ENCODE data around the gene SIN3A. TPM values are rescaled to one million over a fixed set of nuclear protein-coding genes. Genes with fewer than 3 reads are reported as not detected.
A peak's percentile ranks its signal among the peaks of the same experiment; 100 is the strongest.

Gene SIN3A
- total and polyA plus RNA-seq, 2 of the 8 experiments (the other 6 are each of a cell fraction or from before 2014, with no cell fraction given): 69.5 to 109 TPM

- Histone ChIP-seq H4K8ac (ENCODE audit: extremely low read depth, insufficient read depth, low read length) (no peak overlapping the region; the same call in 1 of the 2 replicates), H3K4me1 (replicated peaks in 1 of 4; ENCODE audit: control insufficient read depth in 3 of 4, insufficient read depth in 4 of 4, low read length in 3 of 4) (peaks cover 0 to 9% (median 5%) of the 10 kb centered on the region in 4 experiments; a peak in 4 of 7 replicates), H2AK5ac (ENCODE audit: low read depth, low read length) (no peak overlapping the region), H4K20me1 (replicated peaks in 1 of 2; ENCODE audit: control insufficient read depth in 1 of 2, insufficient read depth in 2 of 2, low read length in 2 of 2) (peaks cover 0 to 7% of the 10 kb centered on the region in 2 experiments), H3K56ac (replicated peaks; ENCODE audit: insufficient read length, low read depth, low read length) (peak overlapping the region; percentile 30), H3K9ac (replicated peaks in 1 of 4; ENCODE audit: extremely low read depth in 1 of 4, low read depth in 3 of 4, low read length in 3 of 4) (peak overlapping the region in 2 of 4 experiments; percentile 3 to 8; a peak in 2 of 7 replicates), H2BK120ac (replicated peaks; ENCODE audit: low read depth, low read length) (no peak overlapping the region), H3K4ac (replicated peaks; ENCODE audit: insufficient read length, low read depth, low read length) (no peak overlapping the region), H3K4me3 (ENCODE audit: extremely low read depth in 1 of 4, insufficient read depth in 2 of 4, low read depth in 3 of 4, low read length in 4 of 4) (peak overlapping the region; percentile 63 to 87 (median 76)), H4K5ac (ENCODE audit: insufficient read length, low read depth, low read length) (no peak overlapping the region), H4K91ac (replicated peaks; ENCODE audit: insufficient read length, low read length) (peak overlapping the region; percentile 74), H3K36me3 (ENCODE audit: control insufficient read depth in 2 of 4, insufficient read depth in 4 of 4, low read length in 3 of 4) (no peaks in the 10 kb centered on the region), H3K79me1 (ENCODE audit: low read depth, low read length) (no peaks in the 10 kb centered on the region; the same call in 1 of the 2 replicates), H3K23me2 (ENCODE audit: low read depth, low read length) (peaks cover 17% of the 10 kb centered on the region), H2BK20ac (ENCODE audit: low read length) (no peak overlapping the region), H3K27me3 (replicated peaks in 1 of 4; ENCODE audit: control insufficient read depth in 3 of 4, extremely low read depth in 1 of 4, insufficient read depth in 3 of 4, low read length in 3 of 4) (peaks cover 0 to 31% (median 16%) of the 10 kb centered on the region in 4 experiments; a peak in 5 of 7 replicates), H3K79me2 (ENCODE audit: control insufficient read depth in 1 of 2, insufficient read depth in 2 of 2, low read length in 2 of 2) (no peaks in the 10 kb centered on the region), H2BK12ac (ENCODE audit: low read depth, low read length) (no peak overlapping the region), H3K4me2 (ENCODE audit: insufficient read depth in 1 of 2, low read depth in 2 of 2, low read length in 2 of 2) (peak overlapping the region; percentile 84 to 85), H3K27ac (ENCODE audit: low read depth, low read length) (no peak overlapping the region), H2BK15ac (ENCODE audit: low read length) (no peak overlapping the region; the same call in 1 of the 2 replicates), H3K14ac (ENCODE audit: insufficient read length) (no peak overlapping the region), H2BK5ac (ENCODE audit: low read depth, low read length) (no peak overlapping the region), H3K18ac (ENCODE audit: extremely low read depth, low read length) (peak overlapping the region; percentile 60), H3K23ac (ENCODE audit: insufficient read length) (no peak overlapping the region), H2AFZ (ENCODE audit: low read length) (0 out of 2 replicates have a peak overlapping the region, but pooled peaks have one; percentile 7), H3K9me3 (ENCODE audit: insufficient read depth in 2 of 2, low read depth in 1 of 2, low read length in 1 of 2) (no peaks in the 10 kb centered on the region)
- ChIA-PET POLR2A (ENCODE audit: partially characterized antibody) (interaction anchor here (0.6 to 8.2 kb wide), 6 partner anchors 8 to 204 kb away, joined by 3 to 69 read pairs (median 10); partner anchors contain the start of genes COMMD4 and MAN2C1), CTCF (ENCODE audit: partially characterized antibody) (interaction anchor here (1.1 to 1.6 kb wide), 2 partner anchors 12 to 20 kb away, joined by 3 to 6 read pairs; partner anchors contain the start of gene MAN2C1)
- DNase-seq (ENCODE audit: low read depth in 1 of 2, low spot score in 2 of 2): peak in 1 of 2 experiments; percentile 66
- 41% methylated on average over 40 of the region's 46 CpGs; no CpG with 5 or more reads in 1 of the 2 experiments for WGBS, 2 experiments (ENCODE audit: extremely low coverage in 1 of 2, insufficient coverage in 1 of 2, insufficient read length in 1 of 2, insufficient replicate concordance in 2 of 2, low coverage in 1 of 2, low lambda C conversion rate in 2 of 2, missing lambda C conversion rate in 1 of 2)
- no peak for FAIRE-seq
- TF ChIP-seq POU5F1 (IDR thresholded peaks at IDR 0.05; ENCODE audit: low read depth, low read length): no peak
- 0 out of 2 replicates have a peak, but pooled peaks have one; percentile 16 for TF ChIP-seq POLR2AphosphoS5 (IDR thresholded peaks at IDR 0.05; ENCODE audit: low read depth, low read length)
- no peak for TF ChIP-seq SP4 (IDR thresholded peaks at IDR 0.05; ENCODE audit: low read length)
- no peak for TF ChIP-seq SUZ12 (IDR thresholded peaks at IDR 0.05; ENCODE audit: low read length)
These were observed 102.7 kb downstream of the SIN3A start for GRCh38 chr15:75348562-75349350.

All from H1 (cell line).